HG02884 (cell line): ENCODE measurements around the gene SCLY.

ENCODE experiments used
- ATAC-seq: cut with Tn5 transposase; IDR thresholded peaks from one replicate; pipeline ENCODE4 v1.9.1; 2021; ENCODE audit warnings: mild to moderate bottlenecking, moderate library complexity; ENCODE audit not compliant: unreplicated experiment

SCLY gene

DNA sequence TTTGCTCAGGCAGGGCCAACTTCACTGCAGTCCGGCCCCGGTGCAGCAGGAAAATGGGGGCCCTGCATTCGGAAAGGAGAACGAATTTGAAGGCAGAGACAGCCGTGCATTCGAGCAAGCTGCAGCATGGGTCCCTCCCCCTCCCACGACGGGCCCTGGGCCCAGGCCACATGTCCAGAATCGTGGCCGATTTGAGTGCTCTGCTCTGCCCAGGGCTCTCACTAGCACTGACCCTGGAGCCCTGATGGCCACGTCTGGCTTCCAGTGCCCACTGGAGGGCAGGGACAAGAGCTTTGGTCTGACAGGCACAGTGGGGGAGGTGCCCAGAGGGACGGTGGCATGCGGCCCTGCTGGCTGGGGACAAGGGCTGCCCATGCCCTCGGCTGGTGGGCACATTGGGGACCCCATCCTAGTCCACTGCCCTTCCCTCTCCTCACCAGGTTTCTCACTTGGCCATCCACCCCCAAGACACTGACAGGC lies 63.2 kb downstream of the SCLY start:
- no peak for ATAC-seq

DNA sequence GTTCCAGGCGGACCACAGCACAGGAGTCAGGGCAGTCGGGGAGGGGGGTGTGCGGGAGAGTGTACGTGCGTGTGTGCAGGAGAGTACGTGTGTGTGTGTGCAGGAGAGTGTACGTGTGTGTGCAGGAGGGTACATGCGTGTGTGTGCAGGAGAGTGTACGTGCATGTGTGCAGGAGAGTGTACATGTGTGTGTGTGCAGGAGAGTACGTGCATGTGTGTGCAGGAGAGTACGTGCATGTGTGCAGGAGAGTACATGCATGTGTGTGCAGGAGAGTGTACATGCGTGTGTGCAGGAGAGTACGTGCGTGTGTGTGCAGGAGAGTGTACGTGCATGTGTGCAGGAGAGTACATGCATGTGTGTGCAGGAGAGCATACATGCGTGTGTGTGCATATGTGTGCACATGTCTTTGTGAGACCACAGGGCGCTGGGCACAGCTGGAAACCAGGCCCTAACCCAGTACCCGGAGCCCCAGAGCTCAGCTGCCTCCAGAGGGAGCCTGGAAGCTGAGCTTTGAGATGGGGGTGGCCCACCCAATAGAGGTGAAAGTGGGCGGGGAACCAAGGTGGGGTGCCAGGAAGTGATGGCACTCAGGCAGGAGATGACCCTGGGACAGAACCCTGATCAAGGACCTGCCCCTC lies 63.8 kb downstream of the SCLY start:
- ATAC-seq: no peak

DNA sequence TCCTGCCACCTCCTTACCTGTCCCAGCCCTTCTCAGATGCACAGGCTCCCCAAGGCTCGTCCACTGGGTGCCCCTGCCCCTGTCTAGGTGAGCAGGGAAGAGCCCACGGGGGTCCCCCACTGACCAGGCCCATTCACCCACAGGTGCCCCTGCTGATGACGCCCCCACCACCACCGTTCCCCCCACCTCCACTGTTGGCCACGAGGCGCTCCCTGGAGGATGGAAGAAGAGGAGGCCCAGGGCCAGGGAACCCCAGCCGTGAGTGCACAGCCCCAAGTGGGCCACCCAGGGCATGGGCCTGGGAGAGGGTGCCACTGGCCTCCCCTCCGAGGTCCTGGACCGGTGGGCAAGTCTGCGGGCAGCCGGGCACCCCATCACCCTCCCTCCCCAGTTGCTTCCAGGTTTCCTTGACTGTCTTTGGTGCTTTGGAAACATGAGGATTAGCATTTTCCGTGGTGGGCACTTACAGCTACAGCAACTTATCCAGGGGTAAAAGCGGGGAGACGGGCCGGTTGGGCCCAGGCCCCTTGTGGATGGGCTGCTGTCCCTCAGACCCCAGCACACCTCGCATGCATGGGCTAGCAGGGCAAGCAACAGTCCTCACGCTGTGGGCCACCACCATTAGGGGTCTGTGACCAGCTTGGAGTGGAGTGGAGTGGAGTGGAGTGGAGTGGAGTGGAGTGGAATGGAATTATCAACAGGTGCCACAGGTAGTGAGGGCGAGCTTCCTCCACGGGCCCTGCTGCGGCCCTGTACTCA lies 64.5 kb downstream of the SCLY start:
- no peak for ATAC-seq

DNA sequence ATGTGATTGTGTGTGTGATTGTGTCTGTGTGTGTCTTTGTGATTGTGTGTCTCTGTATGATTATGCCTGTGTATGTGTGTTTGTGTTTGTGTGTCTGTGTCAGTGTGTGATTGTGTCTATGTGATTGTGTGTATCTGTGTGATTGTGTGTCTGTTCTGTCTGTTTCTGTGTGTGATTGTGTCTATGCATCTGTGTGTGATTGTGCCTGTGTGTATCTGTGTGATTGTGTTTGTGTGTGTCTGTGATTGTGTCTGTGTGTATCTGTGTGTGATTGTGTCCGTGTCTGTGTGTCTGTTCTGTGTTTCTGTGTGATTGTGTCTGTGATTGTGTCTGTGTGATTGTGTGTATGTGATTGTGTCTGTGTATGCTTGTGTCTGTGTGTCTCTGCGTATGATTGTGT lies 65.5 kb downstream of the SCLY start:
- ATAC-seq: no peak

DNA sequence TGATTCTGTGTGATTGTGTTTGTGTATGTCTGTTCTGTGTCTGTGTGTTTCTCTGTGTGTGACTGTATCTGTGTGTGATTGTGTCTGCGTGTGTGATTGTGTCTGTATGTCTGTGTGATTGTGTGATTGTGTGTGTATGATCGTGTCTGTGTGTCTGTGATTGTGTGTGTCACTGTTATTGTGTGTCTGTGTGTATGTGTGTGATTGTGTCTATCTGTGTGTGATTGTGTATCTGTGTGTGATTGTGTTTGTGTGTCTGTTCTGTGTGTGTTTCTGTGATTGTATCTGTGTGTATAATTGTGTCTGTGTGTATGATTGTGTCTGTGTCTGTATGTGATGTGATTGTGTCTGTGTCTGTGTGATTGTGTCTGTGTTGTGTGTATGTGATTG lies 66.0 kb downstream of the SCLY start:
- no peak for ATAC-seq

DNA sequence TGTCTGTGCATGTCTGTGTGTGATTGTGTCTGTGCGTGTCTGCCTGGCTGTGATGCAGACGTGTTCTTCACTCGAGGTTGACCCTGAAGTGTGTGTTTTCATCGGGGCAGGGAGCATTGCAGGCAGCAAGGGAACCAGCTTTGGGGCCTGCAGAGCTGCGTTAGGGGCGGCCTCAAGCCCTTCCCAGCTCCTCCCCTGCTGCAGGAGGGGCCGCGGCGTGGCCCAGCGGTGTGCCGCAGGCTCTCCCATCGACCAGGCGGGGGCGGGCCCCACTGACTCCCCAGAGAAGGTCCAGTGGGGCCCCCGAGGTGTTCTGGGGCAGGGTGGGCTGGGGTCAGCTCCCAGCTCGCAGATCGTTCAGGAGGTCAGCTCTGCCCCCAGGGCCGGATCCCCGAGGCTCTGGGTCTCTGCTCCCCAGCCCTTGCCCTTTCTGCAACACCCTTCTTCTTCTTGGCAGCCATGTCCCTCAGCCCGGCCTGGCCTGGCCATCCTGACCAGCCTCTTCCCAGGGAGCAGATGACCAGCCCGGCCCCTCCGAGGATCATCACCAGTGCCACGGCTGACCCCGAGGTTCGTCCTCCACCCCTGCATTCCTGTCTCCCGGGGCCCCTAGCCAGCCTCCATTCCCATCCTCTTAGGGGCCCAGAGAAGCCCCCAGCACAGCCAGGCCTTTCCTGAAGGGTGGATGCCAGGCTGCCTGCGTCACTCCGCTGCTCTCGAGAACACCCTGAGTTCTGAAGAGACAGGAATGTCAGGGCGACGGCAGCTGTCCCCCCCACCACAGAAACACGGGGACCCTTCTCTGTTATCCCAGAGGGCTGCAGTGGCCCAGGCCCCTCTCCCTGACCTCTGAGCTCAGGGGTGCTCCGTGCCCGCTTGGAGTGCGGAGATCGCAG lies 66.6 kb downstream of the SCLY start:
- ATAC-seq: no peak

DNA sequence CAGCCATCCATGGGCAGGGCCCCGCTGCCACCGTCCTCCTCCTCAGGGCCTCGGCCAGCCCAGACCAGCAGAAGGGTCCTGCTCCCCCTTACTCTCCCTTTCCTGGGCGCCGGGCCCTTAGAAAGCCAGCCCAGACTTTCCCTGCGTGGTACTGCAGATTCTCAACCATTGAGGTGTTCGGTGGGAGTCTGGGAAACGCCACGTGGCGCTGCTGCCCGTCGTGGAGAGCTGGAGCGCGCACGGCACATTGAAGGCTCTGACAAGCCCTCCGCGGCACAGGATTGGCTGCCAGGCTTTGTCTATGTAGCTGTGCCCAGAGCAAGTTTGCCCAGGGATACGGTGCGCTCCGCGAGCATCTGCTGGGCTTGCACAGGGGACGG lies 67.2 kb downstream of the SCLY start:
- ATAC-seq: no peak

DNA sequence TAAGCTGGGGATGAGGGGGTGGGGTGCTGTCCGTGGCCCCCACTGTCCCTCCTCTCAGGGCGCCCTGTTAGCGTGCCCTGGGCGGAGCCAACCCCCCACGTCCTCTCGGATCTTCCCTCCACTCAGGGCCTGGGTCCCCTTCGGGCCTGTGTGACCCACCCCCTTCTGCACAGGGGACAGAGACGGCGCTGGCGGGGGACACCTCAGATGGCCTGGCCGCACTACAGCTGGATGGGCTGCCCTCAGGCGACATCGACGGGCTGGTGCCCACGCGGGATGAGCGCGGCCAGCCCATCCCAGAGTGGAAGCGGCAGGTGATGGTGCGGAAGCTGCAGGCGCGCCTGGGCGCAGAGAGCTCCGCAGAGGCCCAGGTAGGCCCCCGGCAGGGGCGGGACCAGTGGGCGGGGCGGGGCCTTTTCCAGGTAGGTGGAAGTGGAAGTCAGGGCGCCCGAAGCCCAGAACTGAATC lies 67.8 kb downstream of the SCLY start:
- ATAC-seq: no peak

DNA sequence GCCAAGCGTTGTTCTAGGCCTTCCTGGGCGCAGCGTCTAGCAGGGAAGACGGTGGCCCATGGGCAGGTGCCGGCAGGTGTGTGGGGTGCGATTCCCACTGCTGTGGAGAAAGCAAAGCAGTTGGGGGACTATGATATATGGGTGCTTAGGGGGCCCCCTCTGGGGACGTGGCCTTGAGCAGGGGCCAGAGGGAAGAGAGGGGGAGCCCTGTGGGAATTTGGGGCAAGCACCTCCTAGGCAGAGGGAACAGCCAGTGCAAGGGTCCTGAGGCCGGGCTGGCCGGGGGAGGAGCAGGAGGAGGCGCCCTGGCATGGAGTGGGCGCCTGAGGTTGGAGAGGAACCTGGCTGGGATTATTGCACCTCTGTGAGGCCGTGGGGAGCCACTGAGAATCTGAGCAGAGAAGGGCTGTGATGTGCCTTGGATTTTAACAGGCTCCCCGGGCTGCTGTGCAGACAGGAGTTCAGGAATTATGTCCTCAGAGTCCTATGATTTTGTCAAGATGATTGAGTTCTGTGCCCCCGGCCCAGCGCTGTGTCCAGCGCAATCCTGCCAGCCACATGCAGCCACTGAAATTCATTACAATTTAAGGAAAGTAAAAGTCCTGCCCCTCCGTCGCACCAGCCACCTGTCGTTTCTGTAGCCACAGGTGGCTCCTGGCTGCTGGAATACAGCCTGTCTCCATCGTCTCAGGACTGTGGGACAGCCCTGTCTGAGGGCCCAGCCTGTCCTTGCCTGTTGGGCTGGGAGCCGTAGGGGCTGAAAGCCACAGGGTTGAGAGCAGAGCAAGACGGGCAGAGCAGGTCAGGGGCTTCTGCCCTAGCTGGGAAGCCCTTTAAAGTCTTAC lies 68.6 kb downstream of the SCLY start:
- no peak for ATAC-seq

DNA sequence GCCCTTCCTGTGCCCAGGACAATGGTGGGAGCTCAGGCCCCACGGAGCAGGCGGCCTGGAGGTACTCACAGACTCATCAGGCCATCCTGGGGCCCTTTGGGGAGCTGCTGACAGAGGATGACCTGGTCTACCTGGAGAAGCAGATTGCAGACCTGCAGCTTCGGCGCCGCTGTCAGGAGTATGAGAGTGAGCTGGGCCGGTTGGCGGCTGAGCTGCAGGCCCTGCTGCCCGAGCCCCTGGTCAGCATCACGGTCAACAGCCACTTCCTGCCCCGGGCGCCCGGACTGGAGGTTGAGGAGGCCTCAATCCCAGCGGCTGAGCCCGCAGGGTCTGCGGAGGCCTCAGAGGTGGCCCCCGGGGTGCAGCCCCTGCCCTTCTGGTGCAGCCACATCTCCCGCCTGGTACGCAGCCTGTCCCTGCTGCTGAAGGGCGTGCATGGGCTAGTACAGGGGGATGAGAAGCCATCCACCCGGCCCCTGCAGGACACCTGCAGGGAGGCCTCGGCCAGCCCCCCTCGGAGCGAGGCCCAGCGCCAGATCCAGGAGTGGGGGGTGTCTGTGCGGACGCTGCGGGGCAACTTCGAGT lies 69.4 kb downstream of the SCLY start:
- ATAC-seq: no peak

DNA sequence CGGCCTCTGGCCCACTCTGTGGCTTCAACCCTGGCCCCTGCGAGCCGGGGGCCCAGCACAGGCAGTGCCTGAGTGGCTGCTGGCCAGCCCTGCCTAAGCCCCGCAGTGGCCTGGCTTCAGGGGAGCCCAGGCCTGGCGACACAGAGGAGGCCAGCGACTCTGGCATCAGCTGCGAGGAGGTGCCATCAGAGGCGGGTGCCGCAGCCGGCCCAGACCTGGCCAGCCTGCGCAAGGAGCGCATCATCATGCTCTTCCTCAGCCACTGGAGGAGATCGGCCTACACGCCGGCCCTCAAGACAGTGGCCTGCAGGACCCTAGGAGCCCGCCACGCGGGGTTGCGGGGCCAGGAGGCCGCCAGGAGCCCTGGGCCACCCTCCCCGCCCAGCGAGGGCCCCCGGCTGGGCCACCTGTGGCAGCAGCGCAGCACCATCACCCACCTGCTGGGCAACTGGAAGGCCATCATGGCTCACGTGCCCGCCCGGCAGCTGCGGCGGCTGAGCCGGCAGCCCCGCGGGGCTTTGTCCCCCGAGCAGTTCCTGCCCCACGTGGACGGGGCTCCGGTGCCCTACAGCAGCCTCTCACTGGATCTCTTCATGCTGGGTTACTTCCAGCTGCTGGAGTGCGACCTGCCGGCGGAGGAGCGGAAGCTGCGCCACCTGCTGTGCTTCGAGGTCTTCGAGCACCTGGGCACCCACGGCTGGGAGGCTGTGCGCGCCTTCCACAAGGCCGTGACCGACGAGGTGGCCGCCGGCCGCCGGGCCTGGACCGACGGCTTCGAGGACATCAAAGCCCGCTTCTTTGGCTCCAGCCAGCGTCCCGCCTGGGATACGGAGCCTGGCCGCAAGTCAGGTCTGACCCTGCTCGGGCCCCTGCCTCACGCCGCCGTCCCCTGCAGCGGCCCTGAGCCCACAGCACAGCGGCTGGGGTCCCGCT lies 70.2 kb downstream of the SCLY start:
- ATAC-seq: no peak

DNA sequence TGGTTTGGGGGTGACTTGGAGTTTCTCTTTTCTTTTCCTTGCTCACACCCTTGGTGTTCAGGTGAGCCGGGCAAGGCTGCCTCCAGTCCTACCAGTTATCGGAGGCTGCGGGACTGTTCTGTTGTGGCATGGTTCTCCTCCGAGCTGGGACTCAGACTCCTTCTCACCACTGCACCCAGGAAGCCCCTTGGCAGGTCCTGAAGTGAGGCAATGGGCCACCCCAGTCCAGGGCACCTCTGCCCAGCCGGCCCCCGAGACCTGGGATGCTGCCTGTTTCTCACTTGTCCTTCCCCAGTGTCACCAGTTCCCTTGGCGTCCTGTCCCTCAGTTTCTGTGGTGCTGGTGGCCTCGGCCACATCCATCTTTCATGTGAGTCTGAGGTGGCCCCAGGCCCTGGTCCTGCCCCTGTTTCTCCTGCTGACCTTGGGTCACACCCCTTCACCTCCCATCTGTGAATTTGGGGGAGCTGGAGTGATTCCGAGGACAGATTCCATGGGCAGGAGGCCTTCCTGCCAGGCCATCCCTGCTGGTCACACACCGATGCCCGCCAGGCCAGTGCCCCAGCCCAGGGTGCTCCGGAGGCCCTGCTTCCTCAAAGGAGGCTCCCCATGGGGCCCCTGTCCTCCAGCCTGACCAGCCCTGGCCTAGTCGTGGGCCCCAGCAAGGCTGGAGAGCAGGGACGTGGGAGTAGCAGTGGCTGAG lies 71.1 kb downstream of the SCLY start:
- ATAC-seq: no peak

DNA sequence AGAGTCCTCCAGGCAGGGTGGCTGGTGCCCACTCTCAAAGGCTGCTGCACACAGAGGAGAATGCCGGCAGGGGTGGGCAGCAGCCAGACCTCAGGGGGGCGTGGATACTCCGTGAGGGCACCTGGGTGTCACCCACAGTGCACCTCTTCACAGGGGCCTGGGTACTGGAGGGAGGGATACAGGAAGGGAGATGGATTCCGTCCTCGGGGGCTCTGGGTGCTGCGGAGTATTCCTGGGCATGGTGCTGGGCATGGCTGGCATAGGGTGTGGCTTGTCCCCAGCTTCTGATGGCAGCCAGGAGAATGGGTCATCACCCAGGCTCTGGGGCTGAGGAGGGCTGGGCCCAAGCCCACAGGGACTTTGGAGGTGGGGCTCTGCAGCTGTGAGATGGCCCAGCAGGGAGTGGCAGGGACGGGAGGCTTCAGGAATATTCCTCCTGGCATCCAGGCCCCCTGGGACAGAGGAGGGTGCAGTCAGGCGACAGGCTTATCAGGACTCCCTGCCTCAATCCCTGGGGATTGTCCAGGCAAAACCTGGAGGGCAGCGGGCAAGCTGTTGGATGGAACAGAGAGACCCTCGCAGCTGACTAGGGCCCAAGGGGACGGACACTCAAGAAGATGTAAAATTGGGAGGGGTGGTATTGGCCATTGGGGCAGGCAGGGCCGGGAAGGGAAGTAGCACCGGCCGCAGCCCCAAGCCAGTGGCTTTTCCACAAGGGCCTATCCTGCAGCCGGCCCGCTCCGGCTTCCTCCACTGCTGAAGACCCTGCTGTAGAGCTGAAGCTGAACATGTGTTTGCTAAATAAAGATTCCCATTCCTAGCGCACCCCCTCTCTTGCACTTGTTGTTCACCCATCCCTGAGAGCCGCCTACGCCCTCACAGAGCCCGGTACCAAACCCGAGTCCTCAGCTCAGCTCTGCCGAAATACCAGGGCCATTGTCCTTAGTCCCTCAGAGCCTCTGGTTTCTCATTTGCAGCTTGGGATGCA lies 72.0 kb downstream of the SCLY start:
- ATAC-seq: no peak

DNA sequence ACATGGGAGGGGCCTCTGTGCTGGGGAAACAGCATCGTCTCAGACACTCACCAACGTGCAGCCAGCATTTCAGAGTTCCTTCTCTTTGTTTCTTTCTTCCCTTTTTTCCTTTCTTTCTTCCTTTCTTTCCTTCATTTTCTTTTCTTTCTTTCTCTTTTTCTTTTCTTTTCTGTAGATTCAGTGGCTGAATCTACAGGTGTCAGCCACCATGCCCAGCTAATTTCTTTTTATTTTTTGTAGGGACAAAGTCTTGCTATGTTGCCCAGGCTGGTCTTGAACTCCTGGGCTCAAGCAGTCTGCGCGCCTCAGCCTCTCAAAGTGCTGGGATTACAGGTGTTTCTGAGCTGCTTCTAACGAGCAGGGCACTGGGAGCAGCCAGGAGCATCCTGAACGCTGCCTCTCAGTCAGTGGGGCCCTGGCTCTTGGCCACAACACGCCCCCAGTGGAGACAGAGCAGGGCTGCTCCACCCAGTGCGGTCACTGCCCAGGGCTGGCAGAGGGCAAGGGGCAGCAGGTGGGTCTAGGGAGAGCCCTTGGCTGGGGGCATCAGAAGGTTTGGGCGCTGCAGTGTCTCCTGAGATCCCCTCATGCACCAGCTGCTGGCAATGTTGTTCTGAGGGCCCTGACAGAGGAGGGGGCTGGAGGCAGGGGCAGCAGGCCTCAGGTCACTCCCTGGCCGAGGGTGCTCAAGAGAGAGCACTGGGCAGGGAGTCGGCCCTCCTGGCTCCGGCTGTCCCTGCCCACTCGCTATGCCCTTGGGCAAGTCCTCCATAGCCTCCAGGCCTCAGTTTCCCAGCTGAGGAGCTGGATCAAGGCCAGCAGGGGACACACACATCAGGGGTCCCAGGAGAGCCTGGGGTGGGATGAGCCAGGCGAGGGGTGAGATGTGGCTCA lies 72.9 kb downstream of the SCLY start:
- ATAC-seq: no peak

DNA sequence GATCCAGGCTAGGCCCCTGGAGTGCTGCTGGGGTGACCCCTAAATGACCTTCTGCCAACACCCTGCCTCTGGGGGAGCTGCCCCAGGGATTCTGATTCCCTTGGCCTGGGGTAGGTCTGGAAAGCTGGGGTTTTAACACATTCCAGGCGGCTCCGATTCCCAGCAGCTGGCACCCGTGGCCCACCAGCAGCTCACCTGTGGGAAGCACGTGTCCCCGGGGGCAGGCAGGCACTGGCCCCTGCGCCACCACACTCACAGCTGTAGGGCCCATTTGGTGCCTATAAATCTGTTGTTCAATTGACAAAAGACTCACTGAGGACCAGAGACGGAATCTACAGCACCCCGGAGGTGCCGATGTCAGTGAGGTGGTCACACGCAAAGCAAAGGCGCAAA lies 73.6 kb downstream of the SCLY start:
- no peak for ATAC-seq

DNA sequence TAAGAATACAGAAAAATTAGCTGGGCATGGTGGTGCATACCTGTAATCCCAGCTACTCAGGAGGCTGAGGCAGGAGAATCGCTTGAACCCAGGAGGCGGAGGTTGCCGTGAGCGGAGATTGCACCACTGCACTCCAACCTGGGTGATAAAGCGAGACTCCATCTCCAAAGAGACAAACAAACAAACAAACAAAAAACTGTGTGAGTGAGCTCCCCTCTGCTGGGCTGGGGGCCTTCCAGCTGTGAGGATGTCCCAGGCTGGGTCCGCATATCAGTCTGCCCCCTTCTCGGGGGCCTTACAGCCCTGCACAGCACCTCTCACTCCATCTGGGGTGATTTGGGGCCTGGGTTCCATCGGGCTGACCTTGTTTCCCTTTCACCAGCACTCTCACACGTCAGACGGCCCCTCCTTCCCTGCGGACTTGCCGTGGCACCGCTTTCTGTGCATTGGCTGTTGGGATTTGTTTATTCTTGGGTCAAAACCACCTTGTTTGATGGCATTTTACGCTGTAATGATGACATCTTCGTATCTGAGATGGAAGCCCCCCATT lies 74.9 kb downstream of the SCLY start:
- no peak for ATAC-seq
